Measurements from ENCODE around the gene CBX5. TPM values are rescaled to one million over a fixed set of nuclear protein-coding genes. Genes with fewer than 3 reads are reported as not detected.
"Not testable (repeated sequence)": the region's sequence is repeated elsewhere in the genome, so short reads cannot be mapped to it uniquely, and the experiment has no call there.

The CBX5 gene
- total and polyA plus RNA-seq, 3 experiments from 2014 or later, result 19.2 to 87.8 (median 82.0) TPM

GRCh38 chr12:54228471-54228870 is 51.5 kb downstream of the CBX5 start:
- Mint-ChIP-seq H3K36me3 (peaks cover 0 to 6% (median 1%) of the 10 kb centered on the region in 3 donors), H3K4me3 (no peak overlapping the region), H3K27ac (peak overlapping the region in 1 of 8 donors; percentile 20), H3K9me3 (no peaks in the 10 kb centered on the region), H3K4me1 (no peaks in the 10 kb centered on the region), H3K27me3 (no peaks in the 10 kb centered on the region)
- H3K4me1 ChIP-seq (ENCODE audit: insufficient read depth, low read length), result no peaks in the 10 kb centered on the region
- no peaks in the 10 kb centered on the region for H3K36me3 ChIP-seq (ENCODE audit: insufficient read depth, low read length)
- no peaks in the 10 kb centered on the region for H3K9me3 ChIP-seq (ENCODE audit: low read length)
- CTCF ChIA-PET, result interaction anchor here (0.9 to 1.2 kb wide), 2 partner anchors 10 to 140 kb away, joined by 3 read pairs; no protein-coding TSS in a partner anchor
- DNase-seq, result no peak
- H3K27me3 ChIP-seq (ENCODE audit: insufficient read depth, low read length, poor library complexity, severe bottlenecking), result no peaks in the 10 kb centered on the region
- no peak overlapping the region for H3K4me3 ChIP-seq (ENCODE audit: low read length)
- POLR2A ChIA-PET, result no interaction called here
- no peak overlapping the region for H3K27ac ChIP-seq (ENCODE audit: low read depth, low read length)

DNA sequence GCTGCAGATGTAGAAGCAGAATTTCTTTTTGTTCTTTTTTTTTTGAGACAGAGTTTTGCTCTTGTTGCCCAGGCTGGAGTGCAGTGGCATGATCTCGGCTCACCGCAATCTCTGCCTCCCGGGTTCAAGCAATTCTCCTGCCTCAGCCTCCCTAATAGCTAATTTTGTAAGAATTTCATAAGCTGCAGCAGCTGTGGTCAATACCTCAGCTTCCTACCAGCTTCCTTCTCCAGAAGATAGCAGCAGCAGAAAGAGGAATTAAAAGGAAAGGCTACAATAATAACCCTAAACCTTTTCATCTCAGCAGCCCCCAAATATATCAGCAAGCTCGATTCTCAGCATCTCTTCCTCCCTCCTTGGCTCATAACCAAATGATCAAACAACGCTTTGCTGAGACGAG is 52.0 kb downstream of the CBX5 start:
- DNase-seq; H3K36me3 Mint-ChIP-seq; H3K27me3 Mint-ChIP-seq; H3K4me1 Mint-ChIP-seq; POLR2A ChIA-PET; H3K9me3 Mint-ChIP-seq; H3K27ac ChIP-seq (ENCODE audit: low read depth, low read length); H3K4me3 ChIP-seq (ENCODE audit: low read length); H3K4me1 ChIP-seq (ENCODE audit: insufficient read depth, low read length); H3K4me3 Mint-ChIP-seq; H3K27me3 ChIP-seq (ENCODE audit: insufficient read depth, low read length, poor library complexity, severe bottlenecking); H3K36me3 ChIP-seq (ENCODE audit: insufficient read depth, low read length); H3K9me3 ChIP-seq (ENCODE audit: low read length): not testable (repeated sequence)
- H3K27ac Mint-ChIP-seq, result peak overlapping the region in 3 of 8 donors; percentile 6 to 28 (median 14)
- CTCF ChIA-PET, result interaction anchor here (0.9 to 1.2 kb wide), 2 partner anchors 10 to 141 kb away, joined by 3 read pairs; no protein-coding TSS in a partner anchor

DNA sequence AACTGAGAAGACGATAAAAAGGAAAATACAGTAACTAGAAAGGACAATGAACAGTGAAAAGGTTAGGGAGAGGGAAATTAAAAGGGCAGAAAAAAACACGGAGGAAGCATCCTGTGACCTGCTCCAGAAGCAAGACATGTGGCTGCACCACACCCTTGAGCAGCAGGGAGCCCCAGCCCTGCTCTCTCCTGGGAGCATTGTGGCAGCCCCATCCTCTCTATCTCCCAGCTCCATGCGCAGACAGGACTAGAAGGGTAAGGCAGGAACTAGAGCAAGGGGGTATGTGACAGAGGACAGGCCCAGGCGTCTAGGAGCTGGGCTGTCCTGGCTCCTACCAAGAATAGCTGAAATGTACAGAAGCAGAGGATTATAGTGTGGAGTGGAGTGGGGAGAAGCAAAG is 52.5 kb downstream of the CBX5 start:
- Histone ChIP-seq H3K27me3 (ENCODE audit: insufficient read depth, low read length, poor library complexity, severe bottlenecking) (no peaks in the 10 kb centered on the region), H3K4me3 (ENCODE audit: low read length) (no peak overlapping the region), H3K9me3 (ENCODE audit: low read length) (no peaks in the 10 kb centered on the region), H3K27ac (ENCODE audit: low read depth, low read length) (no peak overlapping the region), H3K36me3 (ENCODE audit: insufficient read depth, low read length) (no peaks in the 10 kb centered on the region), H3K4me1 (ENCODE audit: insufficient read depth, low read length) (no peaks in the 10 kb centered on the region)
- Mint-ChIP-seq H3K4me3 (no peak overlapping the region), H3K9me3 (no peaks in the 10 kb centered on the region), H3K27ac (no peak overlapping the region), H3K4me1 (no peaks in the 10 kb centered on the region), H3K27me3 (no peaks in the 10 kb centered on the region), H3K36me3 (peaks cover 0 to 2% (median 0%) of the 10 kb centered on the region in 3 donors)
- DNase-seq, result no peak
- ChIA-PET POLR2A (no interaction called here), CTCF (interaction anchor here (0.9 kb wide), 1 partner anchor 9 kb away, joined by 3 read pairs; no protein-coding TSS in a partner anchor)

GRCh38 chr12:54225666-54226065 is 54.3 kb downstream of the CBX5 start:
- H3K9me3 Mint-ChIP-seq, result no peaks in the 10 kb centered on the region
- POLR2A ChIA-PET, result no interaction called here

GRCh38 chr12:54222609-54223008 is 57.3 kb downstream of the CBX5 start:
- ChIA-PET CTCF (interaction anchor here (0.9 kb wide), 1 partner anchor 190 kb away, joined by 3 read pairs; the partner anchor contains the start of gene HOXC5), POLR2A (no interaction called here)
- Mint-ChIP-seq H3K27ac (no peak overlapping the region), H3K36me3 (no peaks in the 10 kb centered on the region), H3K27me3 (peaks cover 4 to 11% of the 10 kb centered on the region in 2 donors), H3K4me1 (peaks cover under 1 to 3% (median 3%) of the 10 kb centered on the region in 3 donors), H3K9me3 (no peaks in the 10 kb centered on the region), H3K4me3 (no peak overlapping the region)
- Histone ChIP-seq H3K36me3 (ENCODE audit: insufficient read depth, low read length) (no peaks in the 10 kb centered on the region), H3K27me3 (ENCODE audit: insufficient read depth, low read length, poor library complexity, severe bottlenecking) (no peaks in the 10 kb centered on the region), H3K9me3 (ENCODE audit: low read length) (no peaks in the 10 kb centered on the region), H3K4me1 (ENCODE audit: insufficient read depth, low read length) (peaks cover 1% of the 10 kb centered on the region), H3K27ac (ENCODE audit: low read depth, low read length) (no peak overlapping the region), H3K4me3 (ENCODE audit: low read length) (no peak overlapping the region)
- no peak for DNase-seq

More at GRCh38 chr12:54225666-54226065, 54.3 kb downstream of the CBX5 start:
- H3K27me3 Mint-ChIP-seq, result no peaks in the 10 kb centered on the region
- Histone ChIP-seq H3K4me3 (ENCODE audit: low read length) (no peak overlapping the region), H3K27me3 (ENCODE audit: insufficient read depth, low read length, poor library complexity, severe bottlenecking) (no peaks in the 10 kb centered on the region), H3K36me3 (ENCODE audit: insufficient read depth, low read length) (no peaks in the 10 kb centered on the region), H3K9me3 (ENCODE audit: low read length) (no peaks in the 10 kb centered on the region), H3K4me1 (ENCODE audit: insufficient read depth, low read length) (no peaks in the 10 kb centered on the region), H3K27ac (ENCODE audit: low read depth, low read length) (no peak overlapping the region)
- no peak for DNase-seq
- no peak overlapping the region for H3K4me3 Mint-ChIP-seq
- CTCF ChIA-PET, result interaction anchor here (0.9 to 1.6 kb wide), 3 partner anchors 18 to 154 kb away, joined by 3 to 5 read pairs (median 5); no protein-coding TSS in a partner anchor
- no peaks in the 10 kb centered on the region for H3K4me1 Mint-ChIP-seq
- peaks cover 0 to 2% (median 0%) of the 10 kb centered on the region in 3 donors for H3K36me3 Mint-ChIP-seq
- H3K27ac Mint-ChIP-seq, result no peak overlapping the region

DNA sequence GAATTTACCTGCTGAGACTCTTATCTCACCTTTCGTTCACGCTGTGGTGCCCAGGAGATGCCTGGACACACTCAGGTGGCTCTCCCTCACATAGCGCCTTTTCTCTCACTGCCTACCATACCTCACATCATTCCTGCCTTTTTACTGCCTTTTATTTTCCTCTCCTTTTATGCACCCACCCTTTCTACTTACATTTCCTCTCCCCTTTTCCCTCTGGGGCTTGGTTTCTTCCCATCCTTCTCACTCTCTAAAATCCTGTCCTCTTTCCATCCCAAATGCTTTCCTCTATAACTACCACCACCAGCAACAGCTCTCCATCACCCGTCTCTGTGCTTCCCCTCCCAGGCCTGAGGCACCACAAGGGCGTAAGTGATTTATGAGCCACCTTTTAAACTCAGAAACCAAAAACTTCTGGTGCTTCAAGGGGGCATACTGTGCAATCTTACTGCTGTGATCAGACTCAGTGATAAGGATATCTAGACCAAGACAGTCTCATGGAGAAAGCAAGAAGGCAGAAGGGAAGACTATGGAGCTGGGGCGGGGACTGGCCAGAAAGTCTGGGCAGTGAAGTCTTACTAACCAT is 58.4 kb downstream of the CBX5 start:
- no peaks in the 10 kb centered on the region for H3K36me3 Mint-ChIP-seq
- H3K9me3 Mint-ChIP-seq, result no peaks in the 10 kb centered on the region
- Histone ChIP-seq H3K9me3 (ENCODE audit: low read length) (no peaks in the 10 kb centered on the region), H3K36me3 (ENCODE audit: insufficient read depth, low read length) (no peaks in the 10 kb centered on the region), H3K4me1 (ENCODE audit: insufficient read depth, low read length) (peaks cover 10% of the 10 kb centered on the region), H3K4me3 (ENCODE audit: low read length) (no peak overlapping the region), H3K27ac (ENCODE audit: low read depth, low read length) (no peak overlapping the region), H3K27me3 (ENCODE audit: insufficient read depth, low read length, poor library complexity, severe bottlenecking) (no peaks in the 10 kb centered on the region)
- H3K4me3 Mint-ChIP-seq, result no peak overlapping the region
- no peak overlapping the region for H3K27ac Mint-ChIP-seq
- peaks cover 12 to 14% (median 12%) of the 10 kb centered on the region in 3 donors for H3K4me1 Mint-ChIP-seq
- DNase-seq, result no peak
- H3K27me3 Mint-ChIP-seq, result peaks cover 4 to 19% of the 10 kb centered on the region in 2 donors
- CTCF ChIA-PET, result no interaction called here
- POLR2A ChIA-PET, result no interaction called here

GRCh38 chr12:54220567-54220966 is 59.4 kb downstream of the CBX5 start:
- Mint-ChIP-seq H3K9me3 (no peaks in the 10 kb centered on the region), H3K36me3 (no peaks in the 10 kb centered on the region), H3K4me3 (no peak overlapping the region), H3K27ac (no peak overlapping the region), H3K27me3 (peaks cover 4 to 19% of the 10 kb centered on the region in 2 donors), H3K4me1 (peaks cover 19 to 23% (median 20%) of the 10 kb centered on the region in 3 donors)
- Histone ChIP-seq H3K27ac (ENCODE audit: low read depth, low read length) (no peak overlapping the region), H3K27me3 (ENCODE audit: insufficient read depth, low read length, poor library complexity, severe bottlenecking) (no peaks in the 10 kb centered on the region), H3K4me3 (ENCODE audit: low read length) (no peak overlapping the region), H3K4me1 (ENCODE audit: insufficient read depth, low read length) (peaks cover 19% of the 10 kb centered on the region), H3K36me3 (ENCODE audit: insufficient read depth, low read length) (no peaks in the 10 kb centered on the region), H3K9me3 (ENCODE audit: low read length) (no peaks in the 10 kb centered on the region)
- ChIA-PET CTCF (interaction anchor here (1.5 to 2.7 kb wide), 2 partner anchors 12 to 73 kb away, joined by 3 to 10 read pairs; no protein-coding TSS in a partner anchor), POLR2A (no interaction called here)
- DNase-seq, result no peak

DNA sequence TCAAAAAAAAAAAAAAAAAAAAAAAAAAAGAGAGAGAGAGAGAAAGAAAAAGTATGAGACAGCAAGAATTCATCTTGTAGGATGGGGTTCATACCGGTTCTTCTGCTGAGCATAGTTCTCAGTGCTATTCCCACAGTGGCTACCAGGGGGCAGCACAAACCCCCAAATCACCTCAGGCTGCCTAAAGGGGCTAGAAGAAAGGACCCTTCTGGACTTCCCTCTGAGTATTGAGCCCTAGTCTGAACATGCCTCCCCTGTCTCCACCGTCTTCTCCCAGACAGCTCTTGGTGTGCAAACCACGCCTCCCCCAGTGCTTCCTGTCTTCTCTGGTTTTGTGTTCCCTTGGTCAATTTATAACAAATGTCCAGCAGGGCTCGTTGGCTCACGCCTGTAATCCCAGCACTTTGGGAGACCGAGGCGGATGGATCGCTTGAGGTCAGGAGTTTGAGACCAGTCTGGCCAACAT is 59.8 kb downstream of the CBX5 start:
- Mint-ChIP-seq H3K4me3 (no peak overlapping the region), H3K36me3 (no peaks in the 10 kb centered on the region), H3K27me3 (peaks cover 4 to 19% of the 10 kb centered on the region in 2 donors), H3K4me1 (peaks cover 22 to 26% (median 22%) of the 10 kb centered on the region in 3 donors), H3K9me3 (no peaks in the 10 kb centered on the region), H3K27ac (no peak overlapping the region)
- Histone ChIP-seq H3K9me3 (ENCODE audit: low read length) (no peaks in the 10 kb centered on the region), H3K4me3 (ENCODE audit: low read length) (no peak overlapping the region), H3K4me1 (ENCODE audit: insufficient read depth, low read length) (peaks cover 24% of the 10 kb centered on the region), H3K27ac (ENCODE audit: low read depth, low read length) (no peak overlapping the region), H3K36me3 (ENCODE audit: insufficient read depth, low read length) (no peaks in the 10 kb centered on the region), H3K27me3 (ENCODE audit: insufficient read depth, low read length, poor library complexity, severe bottlenecking) (no peaks in the 10 kb centered on the region)
- POLR2A ChIA-PET, result no interaction called here
- CTCF ChIA-PET, result interaction anchor here (0.9 to 2.7 kb wide), 4 partner anchors 11 to 161 kb away, joined by 3 to 10 read pairs (median 4); no protein-coding TSS in a partner anchor
- DNase-seq, result peak; percentile 47 to 67 (median 55)
